HG03432 (cell line): ENCODE data around the gene MMADHC.
A peak's percentile ranks its signal among the peaks of the same experiment; 100 is the strongest.
"Not testable (repeated sequence)": the region's sequence is repeated elsewhere in the genome, so short reads cannot be mapped to it uniquely, and the experiment has no call there.

Experiments
- ATAC-seq: cut with Tn5 transposase; IDR thresholded peaks from one replicate; pipeline ENCODE4 v1.9.1; 2021; ENCODE audit warnings: mild to moderate bottlenecking, moderate library complexity; ENCODE audit not compliant: unreplicated experiment

The MMADHC gene

DNA sequence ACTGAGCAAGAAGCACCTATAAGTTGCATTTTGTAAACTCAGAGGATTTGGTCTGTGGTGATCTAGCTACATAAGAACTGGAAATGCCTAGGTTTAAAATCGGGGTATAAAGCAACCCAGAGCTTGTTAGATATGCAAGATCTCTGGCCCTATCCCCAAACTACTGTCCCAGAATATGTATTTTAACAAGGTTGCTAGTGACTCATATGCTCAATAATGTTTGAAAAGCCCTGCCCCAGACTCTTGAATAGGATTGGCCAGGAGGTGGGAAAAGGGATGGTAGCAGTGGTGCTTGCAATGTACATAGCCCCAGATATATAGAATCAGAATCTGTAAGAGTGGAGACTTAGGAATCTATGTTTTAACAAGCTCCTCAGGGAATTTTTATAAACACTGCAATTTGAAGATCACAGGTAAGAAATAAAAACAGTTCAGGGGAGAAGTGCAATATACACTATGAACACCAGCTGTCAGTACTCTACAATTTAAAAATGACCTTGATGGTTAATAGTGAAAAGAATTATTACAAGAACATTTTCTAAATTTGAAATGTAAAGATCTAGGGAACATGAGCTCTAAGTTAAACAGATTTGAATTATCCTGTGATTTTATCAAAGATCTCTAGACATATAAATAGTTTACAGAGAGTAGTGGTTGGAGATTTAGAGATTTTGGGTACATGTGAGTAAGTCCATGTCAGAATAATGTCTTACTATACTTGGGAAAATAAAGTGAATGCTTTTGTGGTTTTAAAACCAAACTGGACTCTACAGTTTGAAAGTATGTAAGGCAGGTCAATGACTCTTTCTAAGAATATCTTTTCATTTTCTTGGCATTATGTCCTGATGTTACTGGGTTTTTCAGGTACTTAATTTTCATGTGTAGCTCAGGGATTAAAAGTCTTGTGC, 7.7 kb upstream of the MMADHC start:
- ATAC-seq: no peak

DNA sequence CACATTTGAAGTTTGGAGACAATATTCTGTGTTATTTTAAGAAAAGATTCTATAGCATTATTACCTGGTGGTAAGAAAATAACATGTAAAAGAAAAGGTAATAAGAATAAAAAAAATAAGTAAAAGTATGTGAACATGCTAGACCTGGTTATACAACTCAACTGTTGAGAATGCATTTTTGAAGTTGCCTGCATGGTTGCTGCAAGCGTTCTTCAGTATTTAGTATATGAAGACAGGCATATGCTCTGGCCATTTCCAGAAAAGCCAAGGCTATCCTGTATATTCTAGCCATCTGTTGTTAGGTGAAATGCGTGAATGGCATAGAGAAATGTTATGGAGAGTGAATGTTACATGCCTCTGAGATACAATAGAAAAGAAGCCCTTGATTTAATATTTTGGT, 6.8 kb upstream of the MMADHC start:
- no peak for ATAC-seq

DNA sequence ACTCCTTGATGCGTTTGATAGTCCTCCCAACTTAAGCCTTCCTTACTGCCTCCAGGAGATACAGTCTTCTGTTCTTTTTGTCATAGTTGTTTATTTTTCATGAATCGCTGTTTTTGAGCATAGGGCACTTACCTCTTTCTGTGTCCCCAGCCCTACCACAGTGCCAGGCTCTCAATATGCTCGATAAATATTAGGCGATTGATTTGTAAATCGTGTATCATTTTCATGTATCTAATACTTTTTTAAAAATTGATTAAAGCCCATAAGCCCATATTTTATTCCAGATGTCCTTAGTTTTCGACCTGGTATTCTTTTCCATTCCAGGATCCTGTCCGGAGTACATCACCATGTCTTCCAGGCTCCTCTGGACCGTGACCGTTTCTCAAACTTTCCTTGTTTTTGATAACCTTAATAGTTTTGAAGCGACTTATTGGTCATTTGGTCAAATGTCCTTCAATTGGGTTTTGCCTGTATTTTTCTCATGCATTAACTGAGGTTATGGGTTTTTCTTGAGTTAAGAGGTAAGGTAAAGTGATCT, 444 bp upstream of the MMADHC start:
- ATAC-seq: peak; percentile 35

DNA sequence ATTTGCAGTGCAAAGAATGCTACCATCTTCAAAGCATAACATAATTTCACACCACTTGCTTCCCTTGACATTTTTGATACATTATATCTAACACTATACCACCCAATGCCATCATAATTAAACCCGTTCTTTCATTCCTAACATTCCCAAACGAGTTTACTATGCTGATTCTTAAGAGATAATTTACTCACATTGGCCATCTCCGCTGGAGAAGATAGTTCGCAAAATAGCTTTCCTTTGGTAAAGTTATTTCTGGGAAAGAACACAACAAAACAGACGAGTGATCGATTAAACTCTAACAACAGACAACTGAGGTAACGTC, 716 bp downstream of the MMADHC start:
- ATAC-seq: no peak

DNA sequence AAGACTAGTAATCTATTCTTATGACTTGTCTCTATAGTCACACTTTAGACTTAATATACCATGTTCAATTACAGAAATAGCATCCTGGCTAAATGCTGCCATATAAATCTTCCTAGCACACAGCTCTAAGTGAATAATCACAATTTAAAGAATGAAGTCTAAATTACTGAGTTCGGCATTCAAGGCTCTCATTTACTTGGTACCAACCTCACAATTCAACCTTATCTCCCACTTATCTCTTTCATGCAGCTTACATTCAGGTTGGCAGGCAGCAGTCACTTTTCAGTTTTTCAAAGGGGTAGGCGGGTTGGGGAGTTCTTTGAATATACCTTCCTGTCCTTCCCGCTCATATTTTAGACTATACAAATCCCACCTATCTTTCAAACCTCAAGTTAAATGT, 1.5 kb downstream of the MMADHC start:
- ATAC-seq: no peak

DNA sequence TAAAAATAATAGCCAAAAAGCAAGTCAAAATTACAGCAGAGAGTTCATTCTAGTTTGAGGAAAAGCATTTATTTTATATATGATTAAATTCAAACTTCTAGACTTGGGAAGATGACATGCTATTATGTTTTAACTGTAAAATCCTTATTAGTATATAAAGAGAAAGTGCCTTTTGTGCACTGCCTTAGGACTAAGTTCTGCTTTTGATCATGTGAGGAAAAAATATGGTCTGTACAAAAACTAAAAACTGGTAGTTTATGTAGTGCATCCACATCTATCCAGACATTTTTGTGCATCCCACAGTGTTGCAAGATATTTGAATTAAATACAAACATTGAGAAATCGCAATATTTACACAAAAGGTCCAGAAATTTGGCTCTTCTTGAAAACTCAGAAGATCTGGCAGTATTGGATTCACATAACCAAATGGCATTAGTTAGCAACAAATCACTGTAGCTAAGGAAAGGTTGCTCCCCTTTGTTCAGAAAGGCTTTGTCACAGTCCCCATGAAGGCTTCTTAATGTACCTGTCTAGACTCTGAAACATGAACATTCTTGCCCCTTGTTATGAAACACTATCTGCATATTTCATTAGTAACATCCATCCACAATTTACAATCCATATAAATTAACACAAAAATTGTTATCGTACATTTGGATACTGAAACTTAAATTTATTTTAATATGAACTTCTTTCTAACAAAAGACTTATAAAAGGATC, 2.2 kb downstream of the MMADHC start:
- ATAC-seq: no peak

DNA sequence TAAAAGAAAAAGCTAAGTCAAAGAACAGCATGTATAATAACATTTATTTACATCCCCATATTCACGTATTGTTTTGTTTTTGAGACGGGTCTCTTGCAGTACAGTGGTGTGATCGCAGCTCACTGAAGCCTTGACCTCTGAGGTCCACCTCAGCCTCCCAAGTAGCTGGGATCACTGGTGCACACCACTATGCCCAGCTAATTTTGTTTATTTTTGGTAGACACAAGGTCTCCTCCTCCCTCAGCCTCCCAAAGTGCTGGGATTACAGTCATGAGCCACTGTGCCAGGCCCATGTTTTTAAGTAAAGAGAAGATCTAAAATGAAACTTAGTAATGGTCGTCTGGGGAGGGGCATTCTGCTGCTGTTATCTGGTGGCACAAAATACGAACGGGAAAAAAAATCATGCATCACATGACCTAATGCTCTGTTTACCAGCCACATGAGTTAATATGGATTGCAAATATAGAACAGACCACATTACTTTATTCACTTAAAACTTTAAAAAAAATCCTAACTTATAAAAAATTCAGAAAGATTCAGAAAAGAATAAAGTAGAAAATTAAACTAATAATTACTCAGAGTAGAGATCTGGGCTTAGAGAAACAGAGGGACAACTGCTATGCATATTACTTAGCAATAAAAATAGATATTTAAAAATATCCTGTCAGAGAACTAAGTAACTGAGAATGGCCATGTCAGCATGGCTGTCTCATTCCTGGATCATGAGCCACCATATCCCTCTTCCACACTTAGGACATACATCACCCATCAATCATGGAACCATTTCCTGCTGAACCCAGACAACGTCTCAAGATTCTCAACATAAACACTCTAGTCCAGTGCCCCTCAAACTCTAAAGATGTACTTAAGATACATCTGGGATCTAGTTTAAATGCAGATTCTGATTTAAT, 7.3 kb downstream of the MMADHC start:
- ATAC-seq: no peak

DNA sequence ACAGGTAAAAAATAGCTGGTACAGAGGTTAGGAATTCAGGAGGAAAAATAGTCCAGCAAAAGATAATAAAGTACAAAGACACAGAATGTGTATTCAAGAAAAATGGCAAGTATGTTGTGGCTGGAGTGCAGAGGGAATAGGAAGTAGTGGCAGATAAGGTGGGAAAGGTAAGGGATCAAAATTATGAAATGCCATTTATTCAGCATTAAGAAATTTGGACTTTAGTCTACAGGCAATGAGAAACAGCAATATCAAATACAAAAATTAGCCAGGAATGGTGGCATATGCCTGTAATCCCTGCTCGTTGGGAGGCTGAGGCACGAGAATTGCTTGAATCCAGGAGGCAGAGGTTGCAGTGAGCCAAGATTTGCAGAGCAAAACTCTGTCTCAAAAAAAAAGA, 10.3 kb downstream of the MMADHC start:
- no peak for ATAC-seq

DNA sequence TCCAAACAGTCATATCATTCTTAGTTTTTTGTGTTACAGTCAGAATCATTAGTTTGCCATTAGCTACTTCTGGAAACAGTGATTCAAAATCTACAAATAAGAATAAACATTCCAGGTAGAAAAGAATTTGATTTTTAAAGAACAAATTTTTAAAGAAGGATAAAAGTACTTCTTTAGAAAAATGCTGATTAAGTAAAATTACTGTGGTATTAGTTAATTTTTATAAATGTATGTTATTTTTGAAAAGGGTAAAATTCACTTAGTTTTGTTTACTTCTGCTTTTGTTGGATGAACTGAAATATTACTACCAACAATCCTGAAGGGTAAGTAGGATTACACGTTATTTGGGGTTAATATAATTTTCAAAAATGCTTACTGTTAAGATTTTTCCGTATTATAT, 11.8 kb downstream of the MMADHC start:
- ATAC-seq: no peak

DNA sequence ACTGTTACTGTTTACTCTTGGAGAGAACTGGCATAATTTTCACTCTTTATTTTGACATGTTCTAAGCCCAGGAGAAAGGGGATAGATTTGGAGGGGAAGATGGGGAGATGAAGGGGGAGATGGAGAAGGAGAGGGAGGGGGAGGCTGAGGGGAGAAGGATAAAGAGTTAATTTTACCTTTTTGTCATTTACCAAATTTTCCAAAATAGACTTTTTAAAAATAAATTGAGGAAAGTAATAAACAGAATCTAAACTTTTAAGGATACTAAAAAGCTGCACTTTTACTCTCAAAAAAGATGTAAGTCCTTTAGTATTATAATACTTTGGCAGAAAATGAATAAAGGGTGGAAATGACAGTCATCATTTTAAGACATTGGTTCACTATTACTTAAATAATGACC, 12.3 kb downstream of the MMADHC start:
- no peak for ATAC-seq

DNA sequence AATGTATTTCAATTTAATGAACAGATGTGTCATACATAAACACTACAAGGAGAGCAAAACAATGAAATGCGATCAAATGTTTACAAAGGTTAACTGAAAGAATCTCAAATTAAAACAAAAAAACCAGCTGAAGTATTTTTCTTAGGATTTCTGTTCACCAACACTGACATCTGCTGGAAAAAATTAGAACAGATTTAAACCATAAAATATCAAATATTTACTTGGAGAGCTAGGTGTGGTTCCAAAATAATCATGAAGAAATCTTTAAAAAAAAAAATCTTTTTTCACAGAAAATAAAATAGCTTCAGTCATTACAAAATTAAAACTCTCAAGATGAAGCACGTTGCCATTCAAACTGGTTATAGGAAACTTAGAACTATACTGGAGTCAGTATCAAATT, 13.8 kb downstream of the MMADHC start:
- no peak for ATAC-seq

DNA sequence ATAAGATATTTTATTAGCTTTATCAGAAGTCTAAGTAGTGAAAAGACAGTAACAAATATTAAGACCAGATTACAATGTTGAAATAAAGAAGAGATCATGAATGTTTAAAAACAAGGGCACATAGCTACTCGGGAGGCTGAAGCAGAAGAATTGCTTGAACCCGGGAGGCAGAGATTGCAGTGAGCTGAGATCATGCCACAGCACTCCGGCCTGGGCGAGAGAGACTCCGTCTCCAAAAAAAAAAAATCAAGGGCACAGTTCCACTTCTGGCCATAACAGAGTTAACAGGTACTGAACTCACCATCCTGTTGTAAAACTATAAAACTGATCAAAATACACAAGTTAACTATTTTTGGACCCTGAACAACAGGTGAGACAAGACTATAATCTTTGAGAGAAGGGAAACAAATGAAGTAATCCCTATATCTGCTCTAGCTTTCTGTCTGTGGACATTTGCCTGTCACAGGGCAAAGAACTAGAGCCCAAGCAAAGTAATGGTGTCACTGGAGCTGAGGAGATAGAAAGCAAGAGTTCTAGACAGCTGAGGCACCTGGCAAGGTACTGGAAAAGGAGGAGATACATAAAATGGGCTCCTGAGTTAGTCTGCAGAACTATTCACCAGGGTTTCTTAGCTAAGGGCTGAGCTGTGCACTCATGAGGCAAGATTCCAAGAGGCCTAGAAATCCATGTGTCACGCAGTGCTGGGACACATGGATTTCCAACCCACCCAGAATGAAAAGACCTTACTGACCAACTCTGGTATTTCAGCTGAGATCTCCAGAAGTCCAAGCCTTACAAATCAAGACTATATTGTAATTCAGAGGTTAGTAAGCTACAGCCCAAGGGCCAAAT, 15.2 kb downstream of the MMADHC start:
- ATAC-seq: no peak

DNA sequence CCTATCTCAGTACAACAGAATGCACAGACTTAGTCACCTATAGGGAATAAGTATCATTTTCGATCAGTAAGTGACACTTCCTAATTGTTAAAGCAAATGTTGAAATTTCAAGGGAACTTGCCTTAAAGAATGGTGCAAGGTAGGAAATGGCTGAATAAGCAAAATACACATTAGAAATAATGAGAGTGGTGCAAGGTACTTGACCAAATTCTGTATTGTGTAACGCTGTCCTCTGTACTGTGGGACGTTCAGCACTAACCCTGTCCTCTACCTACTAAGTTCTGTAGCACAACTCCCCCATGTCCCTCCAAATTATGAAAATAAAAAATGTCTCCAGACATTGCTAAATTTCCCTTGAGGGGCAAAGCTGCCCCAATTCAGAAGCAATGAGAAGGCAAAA, 19.4 kb downstream of the MMADHC start:
- ATAC-seq: no peak

DNA sequence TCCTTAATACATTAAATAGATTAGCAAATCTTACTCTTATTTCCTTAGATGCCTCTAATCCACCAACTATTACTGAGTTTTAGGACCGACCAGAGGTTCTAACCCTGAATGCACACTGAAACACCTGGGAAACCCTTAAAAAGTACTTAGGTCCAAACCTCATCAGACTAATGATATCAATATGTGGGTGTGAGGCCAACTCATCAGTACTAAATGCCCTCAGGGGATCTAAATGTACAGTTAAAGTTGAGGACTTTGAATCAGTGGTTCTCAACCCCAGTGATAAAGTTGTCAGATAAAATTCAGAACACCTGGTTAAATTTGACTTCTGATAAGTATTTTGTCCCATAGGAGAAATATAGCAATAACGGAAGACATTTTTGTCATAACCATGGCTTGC, 20.9 kb downstream of the MMADHC start:
- no peak for ATAC-seq

DNA sequence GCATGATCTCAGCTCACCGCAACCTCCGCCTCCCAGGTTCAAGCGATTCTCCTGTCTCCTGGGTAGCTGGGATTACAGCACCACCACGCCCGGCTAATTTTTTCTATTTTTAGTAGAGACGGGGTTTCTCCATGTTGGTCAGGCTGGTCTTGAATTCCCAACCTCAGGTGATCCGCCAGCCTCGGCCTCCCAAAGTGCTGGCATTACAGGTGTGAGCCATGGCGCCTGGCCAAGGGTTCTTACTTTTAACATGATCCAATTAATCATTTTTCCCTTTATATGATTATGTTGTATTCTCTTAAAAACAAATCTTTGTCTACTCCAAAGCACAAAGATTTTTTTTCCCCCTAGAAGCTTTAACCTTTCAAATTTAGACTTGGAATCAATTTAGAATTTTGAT, 21.9 kb downstream of the MMADHC start:
- ATAC-seq: not testable (repeated sequence)

DNA sequence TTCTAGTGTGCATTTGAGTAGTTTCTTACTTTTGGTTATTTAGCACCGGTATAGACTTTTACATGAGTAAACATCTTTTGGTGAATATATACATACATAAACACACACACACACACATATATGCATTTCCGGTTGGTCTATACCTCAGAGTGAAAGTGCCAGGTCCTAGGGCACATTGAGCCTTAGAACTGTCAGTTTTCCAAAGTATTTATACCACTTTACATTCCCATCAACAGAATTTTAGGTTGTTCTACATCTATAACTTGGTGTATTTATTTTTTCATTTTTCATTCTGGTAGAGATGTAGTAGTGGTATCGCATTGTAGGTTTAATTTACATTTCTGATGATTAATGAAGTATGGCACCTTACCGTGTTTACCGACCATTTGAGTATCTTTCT, 22.6 kb downstream of the MMADHC start:
- no peak for ATAC-seq

DNA sequence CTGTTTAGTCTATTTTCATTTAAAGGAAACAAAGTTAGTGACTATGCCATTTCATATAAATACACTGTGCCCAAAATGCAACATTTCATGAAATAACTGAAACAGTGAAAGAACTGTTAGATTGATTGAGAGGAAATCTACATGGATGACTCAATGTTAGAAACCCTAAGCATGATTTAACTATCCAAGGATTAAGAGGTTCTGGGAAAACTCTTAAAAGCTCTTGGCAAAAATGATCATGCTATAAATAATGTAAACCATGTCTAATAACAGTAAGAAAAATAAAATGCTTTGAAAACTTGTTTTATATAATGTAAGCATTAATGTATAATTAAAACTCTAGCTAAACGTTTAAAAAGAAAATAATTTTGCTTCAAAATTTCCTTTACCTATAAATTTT, 23.5 kb downstream of the MMADHC start:
- ATAC-seq: no peak

DNA sequence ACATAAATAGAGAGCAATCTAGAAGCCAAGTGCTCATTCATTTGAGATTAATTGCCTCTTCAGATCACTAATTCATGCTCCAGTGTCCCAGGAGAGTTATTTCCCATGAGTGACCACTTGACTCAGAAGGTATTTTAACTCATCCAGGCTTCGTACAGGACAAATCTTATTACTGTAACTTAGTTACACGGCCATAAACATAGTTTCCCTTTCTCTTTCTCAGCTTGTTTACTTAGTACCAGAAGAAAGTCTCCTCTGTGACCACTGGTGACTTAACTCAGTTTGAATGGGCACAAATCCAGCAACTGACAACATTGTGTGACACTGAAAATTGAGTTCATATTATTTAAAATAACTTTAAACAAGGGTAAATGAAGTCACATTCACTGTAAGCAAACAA, 25.3 kb downstream of the MMADHC start:
- ATAC-seq: peak; percentile 77

DNA sequence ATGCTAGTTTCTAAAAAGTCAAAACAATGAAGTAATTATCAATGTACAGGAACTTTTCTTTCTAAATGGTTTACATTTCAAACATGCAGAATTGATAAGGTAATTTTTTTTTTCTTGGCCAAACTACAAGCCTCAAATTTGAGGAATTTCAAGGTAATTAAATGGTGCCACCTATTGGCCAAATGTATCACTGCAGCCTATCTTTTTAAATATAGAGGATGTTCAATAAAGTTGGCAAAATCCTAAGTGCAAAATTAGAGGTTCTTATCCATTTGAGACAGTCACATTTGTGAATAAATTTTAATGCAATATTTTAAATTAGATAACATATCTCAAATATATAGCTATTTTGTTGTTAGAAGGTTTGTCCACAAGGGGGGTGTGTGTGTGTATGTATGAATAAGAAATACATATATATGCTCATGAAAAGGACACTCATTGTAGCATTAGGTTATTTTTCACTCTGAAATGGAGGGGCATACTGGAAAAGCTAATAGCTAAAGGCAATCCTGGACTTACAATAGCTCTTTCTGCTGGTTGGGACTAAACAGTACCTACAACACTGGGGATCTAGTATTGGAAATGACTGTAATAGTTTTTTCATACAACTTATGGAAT, 26.2 kb downstream of the MMADHC start:
- ATAC-seq: peak; percentile 49
